HG03103 (cell line): ENCODE results near the gene PDK2.
"Not testable (repeated sequence)": the region's sequence is repeated elsewhere in the genome, so short reads cannot be mapped to it uniquely, and the experiment has no call there.

Experiments
- ATAC-seq: cut with Tn5 transposase; IDR thresholded peaks from one replicate; pipeline ENCODE4 v1.9.1; 2021; ENCODE audit warnings: low read depth; ENCODE audit not compliant: unreplicated experiment

The PDK2 gene

DNA sequence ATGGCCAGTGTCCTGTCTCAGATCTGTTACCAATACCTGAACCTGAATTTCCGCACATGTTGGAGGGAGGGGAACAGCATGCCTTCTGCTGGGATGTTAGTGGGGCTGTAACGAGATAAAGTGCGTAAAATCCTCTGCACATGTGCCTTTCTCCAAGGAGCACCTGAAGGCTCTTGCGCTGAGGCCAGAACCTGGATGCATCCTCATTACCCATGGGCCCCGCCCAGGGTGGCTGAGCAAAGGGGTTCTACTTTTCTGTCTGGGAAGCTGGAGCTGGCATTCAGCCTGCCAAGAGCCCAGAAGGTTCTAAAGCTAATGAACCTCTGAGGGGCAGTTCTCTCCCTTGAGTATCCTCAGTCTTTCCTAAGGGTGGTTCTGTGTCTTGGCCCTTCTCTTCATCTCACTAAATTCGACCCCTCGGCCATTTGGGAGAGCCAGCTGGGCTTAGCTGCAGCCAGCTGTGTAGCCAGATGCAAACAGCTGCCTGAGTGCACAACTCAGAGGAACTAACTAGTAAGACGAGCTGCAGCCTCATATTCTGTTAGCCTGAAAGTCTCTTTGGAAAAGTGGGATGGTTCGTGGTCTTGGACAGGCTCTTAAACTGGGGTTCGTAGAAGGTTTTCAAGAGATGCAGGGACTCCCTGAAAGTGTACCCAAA, 36.7 kb upstream of the PDK2 start:
- ATAC-seq = no peak

DNA sequence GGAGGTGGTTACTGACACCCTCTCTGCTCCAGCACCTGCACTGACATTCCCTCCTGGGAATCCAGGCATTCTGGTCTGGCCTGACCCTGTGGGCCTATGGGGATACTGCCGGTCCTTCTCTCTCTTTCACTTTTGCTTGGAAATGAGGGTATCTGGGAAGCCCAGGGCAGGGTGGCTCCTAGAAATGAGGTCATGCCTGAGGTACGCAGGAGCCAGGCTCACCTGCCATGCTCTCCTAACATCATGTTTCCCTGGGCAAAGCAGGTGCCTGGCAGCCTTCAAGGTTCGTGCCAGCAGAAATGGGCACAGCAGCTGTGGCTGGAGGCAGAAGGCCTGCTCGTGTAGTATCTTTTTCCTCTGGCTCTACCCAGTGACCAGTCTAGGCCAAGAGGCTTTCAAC, 35.9 kb upstream of the PDK2 start:
- no peak for ATAC-seq

DNA sequence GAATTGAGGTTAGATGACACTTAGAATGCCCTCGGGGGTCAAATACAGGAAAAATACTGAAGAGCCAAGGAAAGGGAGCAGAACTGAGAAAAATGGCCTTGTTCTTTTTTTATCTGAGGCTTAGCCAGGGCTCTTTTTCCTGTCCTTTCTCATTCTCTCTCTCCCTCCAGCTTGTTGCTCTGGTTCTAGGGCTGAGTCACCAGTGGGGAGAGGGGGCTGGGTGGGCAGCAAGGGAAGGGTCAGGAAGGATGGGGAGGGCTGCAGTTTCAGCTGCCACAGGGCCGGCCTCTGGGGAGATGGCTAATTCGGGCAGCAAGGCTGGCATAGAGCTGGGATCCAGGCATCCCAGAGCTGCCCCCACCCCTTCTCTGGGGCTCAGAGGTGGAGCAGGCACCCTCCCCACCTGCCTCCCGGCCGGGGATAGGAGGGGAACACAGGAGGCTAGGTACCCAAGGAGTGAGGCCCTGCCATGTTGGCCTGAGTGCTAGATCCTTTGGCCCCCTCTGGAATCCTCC, 35.3 kb upstream of the PDK2 start:
- ATAC-seq = no peak

DNA sequence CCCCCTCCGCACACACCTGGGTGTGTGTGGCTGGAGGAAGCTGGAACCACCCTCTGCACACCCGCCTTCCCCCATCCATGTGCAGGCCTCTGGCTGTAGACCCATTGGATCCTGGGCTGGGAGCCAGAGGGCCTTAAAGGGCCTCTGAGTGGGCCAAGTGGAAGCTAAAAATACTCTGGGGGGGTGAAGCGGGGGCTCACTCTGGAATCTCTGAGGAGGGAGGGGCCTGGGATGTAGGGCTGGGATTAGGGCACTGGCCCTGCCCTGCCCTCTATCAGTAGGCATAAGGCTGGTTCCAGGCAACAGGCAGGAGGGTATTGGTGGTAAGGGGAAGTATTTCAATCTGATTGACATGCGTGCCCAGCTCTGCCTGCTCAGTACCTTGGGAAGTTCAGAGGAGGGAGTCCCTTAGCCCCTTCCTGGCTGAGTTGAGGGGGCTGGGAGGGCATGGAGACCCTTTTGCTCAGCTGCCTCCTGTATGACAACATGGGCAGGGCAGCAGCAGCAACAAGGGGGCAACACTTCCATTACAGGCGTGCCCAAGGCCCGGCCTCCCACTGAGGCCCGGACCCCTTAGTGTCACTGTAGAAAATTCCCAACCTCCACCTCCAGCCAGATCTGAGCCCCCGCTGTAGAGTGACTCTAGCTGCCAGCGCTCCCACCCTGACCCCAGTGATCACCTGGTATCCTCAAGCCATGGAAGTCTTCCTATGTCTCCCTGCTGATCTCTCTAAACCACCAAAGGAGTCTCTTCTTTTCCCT, 34.0 kb upstream of the PDK2 start:
- ATAC-seq = no peak

DNA sequence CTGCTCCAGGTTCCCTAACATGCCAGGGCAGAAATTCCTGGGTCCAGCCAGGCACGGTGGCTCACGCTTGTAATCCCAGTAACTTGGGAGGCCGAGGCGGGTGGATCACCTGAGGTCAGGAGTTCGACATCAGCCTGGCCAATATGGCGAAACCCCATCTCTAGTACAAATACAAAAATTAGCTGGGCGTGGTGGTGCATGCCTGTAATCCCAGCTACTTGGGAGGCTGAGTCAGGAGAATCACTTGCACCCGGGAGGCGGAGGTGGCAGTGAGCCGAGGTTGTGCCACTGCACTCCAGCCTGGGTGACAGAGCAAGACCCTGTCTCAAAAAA, 33.5 kb upstream of the PDK2 start:
- not testable (repeated sequence) for ATAC-seq

- no peak for ATAC-seq
Measured at GRCh38 chr17:50062293-50063243, 32.6 kb upstream of the PDK2 start.

- no peak for ATAC-seq
Measured at GRCh38 chr17:50063561-50064252, 31.4 kb upstream of the PDK2 start.

DNA sequence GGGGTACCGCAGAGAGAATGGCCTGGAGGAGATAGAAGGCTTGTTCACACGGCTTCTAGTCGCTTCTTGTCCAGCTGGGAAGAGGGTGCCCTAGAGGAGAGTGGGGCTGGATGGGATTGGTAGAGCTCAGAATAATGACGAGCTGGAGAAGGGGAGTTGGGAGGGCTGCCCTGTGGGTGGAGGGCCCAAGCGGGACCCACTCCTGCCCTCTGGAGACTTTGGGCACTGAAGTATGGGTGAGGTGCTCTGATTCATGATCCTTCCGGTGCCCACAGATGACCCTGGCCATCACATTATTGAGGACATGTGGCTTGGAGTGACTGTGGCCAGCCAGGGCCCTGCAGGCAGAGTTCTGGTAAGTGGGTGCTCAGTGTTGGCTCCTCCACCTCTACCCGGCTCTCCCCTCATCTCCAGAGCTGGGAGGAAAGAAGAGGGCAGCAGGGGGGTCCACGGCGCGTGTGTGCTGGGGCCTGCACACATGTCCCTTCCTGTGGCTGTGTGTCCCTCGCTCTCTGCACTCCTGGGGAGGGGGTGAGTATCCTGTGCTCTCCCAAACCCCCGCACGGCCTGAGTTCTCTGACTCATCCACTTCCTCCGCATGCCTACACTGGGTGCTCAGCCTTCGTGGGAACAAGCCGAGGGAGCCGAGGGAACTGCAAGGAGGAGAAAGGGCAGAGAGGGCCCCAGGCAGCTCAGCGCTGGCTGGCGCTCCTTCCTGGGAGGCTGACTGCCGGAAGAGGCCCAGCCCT, 30.7 kb upstream of the PDK2 start:
- ATAC-seq = no peak

- no peak for ATAC-seq
Measured at GRCh38 chr17:50065056-50065455, 30.1 kb upstream of the PDK2 start.

GRCh38 chr17:50066995-50067394, 28.2 kb upstream of the PDK2 start:
- ATAC-seq = no peak

GRCh38 chr17:50067996-50068395, 27.2 kb upstream of the PDK2 start:
- no peak for ATAC-seq

- no peak for ATAC-seq
Measured at GRCh38 chr17:50070908-50071680, 24.1 kb upstream of the PDK2 start.

DNA sequence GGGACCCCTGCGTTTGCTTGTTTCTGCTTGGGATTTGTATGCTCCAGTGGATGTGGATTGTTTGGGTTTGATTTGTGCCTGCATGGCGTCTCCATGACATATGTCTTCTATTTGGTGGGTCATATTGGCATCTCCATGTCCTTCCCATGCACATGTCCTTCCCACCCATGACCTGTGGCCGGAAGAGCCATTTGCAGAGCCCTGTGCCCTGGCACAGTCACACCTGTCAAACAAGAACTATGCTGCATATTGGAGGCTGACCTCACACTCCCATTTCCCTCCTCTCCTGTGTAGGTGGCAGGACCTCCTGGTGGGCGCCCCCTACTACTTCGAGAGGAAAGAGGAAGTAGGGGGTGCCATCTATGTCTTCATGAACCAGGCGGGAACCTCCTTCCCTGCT, 23.5 kb upstream of the PDK2 start:
- ATAC-seq = no peak

DNA sequence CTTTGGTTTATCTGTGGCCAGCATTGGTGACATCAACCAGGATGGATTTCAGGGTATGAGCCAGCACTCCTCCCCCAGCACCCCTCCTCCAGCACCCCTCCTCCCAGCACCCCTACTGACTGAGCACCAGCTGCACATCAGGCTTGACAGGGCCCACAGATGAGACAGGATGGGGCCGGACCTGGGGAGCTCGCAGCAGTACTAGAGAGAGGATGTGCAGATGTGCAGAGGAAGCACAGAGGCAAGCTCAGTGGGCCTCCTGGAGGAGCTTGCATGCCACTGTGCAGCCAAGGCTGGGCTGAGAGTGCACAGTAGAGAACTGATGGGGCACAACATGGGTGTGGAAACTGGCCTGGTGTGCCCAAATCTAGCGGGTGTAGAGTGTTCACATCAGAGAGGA, 23.0 kb upstream of the PDK2 start:
- no peak for ATAC-seq

DNA sequence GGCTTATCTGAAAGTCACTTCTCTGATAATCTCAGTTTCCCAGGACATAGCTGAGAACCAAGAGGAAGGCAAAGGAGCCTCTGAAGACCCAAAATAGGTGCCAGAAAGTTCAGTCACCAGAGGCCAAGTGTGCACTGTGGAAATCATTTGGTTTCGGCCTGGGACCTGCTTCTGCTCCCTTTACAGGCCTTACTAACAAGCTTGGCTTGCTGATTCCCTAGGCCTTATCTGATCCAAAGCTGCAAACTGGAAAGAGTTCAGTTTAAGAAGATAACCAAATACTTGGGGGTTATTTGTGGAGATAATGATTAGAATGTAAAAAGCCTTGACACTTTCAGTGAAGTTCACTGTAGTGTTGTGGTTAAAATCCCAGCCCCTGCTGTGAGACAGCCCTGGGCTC, 22.2 kb upstream of the PDK2 start:
- no peak for ATAC-seq

DNA sequence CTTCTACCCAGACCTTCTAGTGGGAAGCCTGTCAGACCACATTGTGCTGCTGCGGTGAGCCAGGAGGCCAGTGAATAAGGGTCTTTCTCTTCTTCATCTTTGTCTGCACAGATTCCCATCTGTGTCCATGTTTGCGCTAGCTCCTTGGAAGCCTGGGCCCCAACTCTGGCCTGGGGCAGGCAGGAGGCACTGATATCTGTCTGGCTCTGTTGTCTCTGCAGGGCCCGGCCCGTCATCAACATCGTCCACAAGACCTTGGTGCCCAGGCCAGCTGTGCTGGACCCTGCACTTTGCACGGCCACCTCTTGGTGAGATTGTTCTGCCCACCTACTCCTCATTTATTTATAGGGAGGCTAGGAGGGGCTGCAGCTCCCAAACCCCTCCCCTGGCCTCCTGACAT, 20.9 kb upstream of the PDK2 start:
- ATAC-seq = no peak

- ATAC-seq = no peak
Measured at GRCh38 chr17:50075446-50076032, 19.6 kb upstream of the PDK2 start.

DNA sequence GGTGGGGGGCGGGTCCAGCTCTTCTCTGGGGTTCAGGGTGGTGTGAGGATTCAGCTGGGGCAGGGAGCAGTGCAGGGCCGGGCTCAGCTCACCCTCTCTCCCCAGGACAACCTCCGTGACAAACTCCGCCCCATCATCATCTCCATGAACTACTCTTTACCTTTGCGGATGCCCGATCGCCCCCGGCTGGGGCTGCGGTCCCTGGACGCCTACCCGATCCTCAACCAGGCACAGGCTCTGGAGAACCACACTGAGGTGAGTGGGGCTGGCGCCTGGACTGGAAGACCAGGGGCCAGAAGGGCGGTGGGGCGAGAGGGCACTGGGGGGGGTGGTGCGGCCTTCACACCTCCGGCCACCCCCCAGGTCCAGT, 18.9 kb upstream of the PDK2 start:
- ATAC-seq = no peak
